ENCODE data around the gene SLC66A1.

DNA sequence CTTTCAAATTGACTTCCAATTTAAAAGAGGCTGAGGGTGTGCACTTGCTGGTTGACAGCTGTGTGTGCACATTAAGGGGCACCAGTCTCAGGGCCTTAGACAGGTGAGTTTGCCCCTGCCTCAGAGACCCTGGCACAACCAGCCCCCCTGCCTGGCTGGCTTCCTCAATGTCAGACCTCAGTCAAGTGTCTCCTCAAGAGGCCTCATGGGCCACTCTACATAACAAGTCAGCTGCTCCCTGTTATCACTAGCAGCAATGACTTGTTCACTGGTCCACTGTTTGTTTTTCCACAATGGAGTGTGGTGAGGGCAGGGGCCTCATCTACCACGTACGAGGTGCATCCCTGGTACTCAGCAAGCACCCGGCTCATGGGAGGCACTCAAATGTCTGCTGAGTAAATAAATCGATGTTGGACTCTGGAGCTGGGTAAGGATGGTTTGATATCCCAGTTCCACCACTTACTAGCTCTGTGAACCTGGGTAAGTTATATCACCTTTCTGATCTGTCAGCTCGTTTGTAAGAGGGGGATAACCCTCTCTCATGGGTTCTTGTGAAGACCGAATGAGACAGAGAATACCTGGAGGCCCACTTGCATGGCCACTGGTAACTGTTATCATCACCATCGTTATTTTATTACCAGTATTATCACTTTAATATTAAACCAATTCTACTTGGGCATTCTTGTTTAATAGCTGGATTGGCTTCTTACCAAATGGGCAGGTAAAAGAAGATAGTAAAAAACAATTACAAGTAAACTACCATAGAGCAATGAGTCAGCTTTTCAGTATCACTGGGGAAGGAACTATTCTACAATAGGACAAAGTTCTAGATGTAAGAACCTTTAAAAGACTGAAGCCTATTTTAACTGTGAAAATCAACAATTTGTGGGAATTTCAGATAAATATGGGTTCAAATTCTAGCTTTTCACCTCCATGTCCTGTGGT is 64.6 kb downstream of the SLC66A1 start:
- TF ChIP-seq POLR2AphosphoS5 (IDR thresholded peaks at IDR 0.05; ENCODE audit: insufficient read depth, low read depth, low read length): no peak
- no peak for TF ChIP-seq CTCF (IDR thresholded peaks at IDR 0.05; ENCODE audit: extremely low read depth in 1 of 2, insufficient read depth in 1 of 2, low read depth in 1 of 2, low read length in 2 of 2)
- TF ChIP-seq POLR2A (IDR thresholded peaks at IDR 0.05; ENCODE audit: low read depth, low read length): no peak
- TF ChIP-seq, protein P1, sequence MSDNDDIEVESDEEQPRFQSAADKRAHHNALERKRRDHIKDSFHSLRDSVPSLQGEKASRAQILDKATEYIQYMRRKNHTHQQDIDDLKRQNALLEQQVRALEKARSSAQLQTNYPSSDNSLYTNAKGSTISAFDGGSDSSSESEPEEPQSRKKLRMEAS (IDR thresholded peaks at IDR 0.05; ENCODE audit: insufficient read depth, insufficient read length): no peak
- TF ChIP-seq EZH2 (IDR thresholded peaks at IDR 0.05; ENCODE audit: borderline replicate concordance, low read depth, low read length, severe bottlenecking): no peak
- no peak for TF ChIP-seq GATA2 (IDR thresholded peaks at IDR 0.05; ENCODE audit: insufficient read depth, insufficient read length, low read depth, low read length)

All from endothelial cell of umbilical vein (primary cell).